ENCODE measurements around the gene SPPL3.
A peak's percentile ranks its signal among the peaks of the same experiment; 100 is the strongest.
"Not testable (repeated sequence)": the region's sequence is repeated elsewhere in the genome, so short reads cannot be mapped to it uniquely, and the experiment has no call there.

The SPPL3 gene

DNA sequence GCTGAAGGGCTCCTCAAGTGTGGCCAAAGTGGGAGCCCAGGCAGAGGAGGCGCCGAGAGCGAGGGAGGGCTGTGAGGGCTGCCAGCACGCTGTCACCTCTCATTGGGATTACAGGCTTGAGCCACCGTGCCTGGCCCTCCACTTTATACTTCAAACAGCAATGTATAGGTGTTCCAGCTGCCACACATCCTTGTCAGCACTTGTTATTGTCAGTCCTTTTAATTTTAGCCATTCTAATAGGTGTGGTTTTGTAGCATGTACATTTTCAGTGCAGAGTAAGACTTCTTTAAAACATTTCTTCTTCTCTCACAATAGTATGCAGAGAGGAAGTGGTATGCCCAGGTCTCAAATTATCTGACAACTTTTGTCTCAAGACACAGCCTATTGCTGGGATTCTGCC is 46.6 kb upstream of the SPPL3 start:
- Histone ChIP-seq H3K36me3 (ENCODE audit: control insufficient read depth in 2 of 2, insufficient read depth in 1 of 2, low read length in 2 of 2) (no peaks in the 10 kb centered on the region), H3K4me1 (ENCODE audit: control insufficient read depth, insufficient read depth, low read length) (no peaks in the 10 kb centered on the region), H3K9me3 (ENCODE audit: control insufficient read depth, insufficient read depth, low read depth, low read length) (no peaks in the 10 kb centered on the region), H3K4me3 (ENCODE audit: low read depth, low read length) (no peak overlapping the region), H3K27ac (ENCODE audit: extremely low read depth, low read depth, low read length) (no peak overlapping the region)
- CTCF ChIA-PET: interaction anchor here (1.3 kb wide), 1 partner anchor 21 kb away, joined by 4 read pairs; no protein-coding TSS in a partner anchor
- POLR2A ChIA-PET: no interaction called here
- no peak for TF ChIP-seq ZNF776 (tag by site-specific recombination; IDR thresholded peaks at IDR 0.05; ENCODE audit: borderline replicate concordance)
- peak; percentile 26; the same call in 1 of the 2 replicates for TF ChIP-seq ZBTB8A (tag by site-specific recombination; IDR thresholded peaks at IDR 0.05)

DNA sequence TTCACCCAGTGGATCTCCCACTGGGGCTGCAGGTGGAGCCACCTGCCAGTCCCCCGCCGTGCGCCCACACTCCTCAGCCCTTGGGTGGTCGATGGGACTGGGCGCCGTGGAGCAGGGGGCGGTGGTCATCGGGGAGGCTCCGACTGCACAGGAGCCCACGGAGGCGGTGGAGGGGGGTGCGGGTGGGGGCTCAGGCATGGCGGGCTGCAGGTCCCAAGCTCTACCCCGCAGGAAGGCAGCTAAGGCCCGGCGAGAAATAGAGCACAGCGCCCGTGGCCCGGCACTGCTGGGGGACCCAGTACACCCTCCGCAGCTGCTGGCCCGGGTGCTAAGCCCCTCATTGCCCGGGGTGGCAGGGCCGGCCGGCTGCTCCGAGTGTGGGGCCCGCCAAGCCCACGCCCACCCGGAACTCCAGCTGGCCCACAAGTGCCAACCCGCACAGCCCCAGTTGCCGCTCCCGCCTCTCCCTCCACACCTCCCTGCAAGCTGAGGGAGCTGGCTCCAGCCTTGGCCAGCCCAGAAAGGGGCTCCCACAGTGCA is 46.2 kb upstream of the SPPL3 start:
- H3K4me1 ChIP-seq (ENCODE audit: control insufficient read depth, insufficient read depth, low read length); POLR2A ChIA-PET; H3K4me3 ChIP-seq (ENCODE audit: low read depth, low read length); H3K9me3 ChIP-seq (ENCODE audit: control insufficient read depth, insufficient read depth, low read depth, low read length); H3K36me3 ChIP-seq (ENCODE audit: control insufficient read depth in 2 of 2, insufficient read depth in 1 of 2, low read length in 2 of 2); H3K27ac ChIP-seq (ENCODE audit: extremely low read depth, low read depth, low read length): not testable (repeated sequence)
- CTCF ChIA-PET: interaction anchor here (1.3 kb wide), 1 partner anchor 21 kb away, joined by 4 read pairs; no protein-coding TSS in a partner anchor

DNA sequence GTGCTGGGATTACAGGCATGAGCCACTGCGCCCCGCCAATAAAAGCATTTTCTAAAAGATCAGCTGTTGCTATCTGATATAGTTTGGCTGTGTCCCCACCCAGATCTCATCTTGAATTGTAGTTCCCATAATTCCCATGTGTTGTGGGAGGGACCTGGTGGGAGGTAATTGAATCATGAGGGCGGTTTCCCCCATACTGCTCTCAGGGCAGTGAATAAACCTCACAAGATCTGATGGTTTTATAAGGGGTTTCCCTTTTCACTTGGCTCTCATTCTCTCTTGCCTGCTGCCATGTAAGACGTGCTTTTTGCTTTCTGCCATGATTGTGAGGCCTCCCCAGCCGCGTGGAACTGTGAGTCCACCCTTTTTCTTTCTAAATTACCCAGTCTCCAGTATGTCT is 41.4 kb upstream of the SPPL3 start:
- CTCF ChIA-PET: interaction anchor here (0.6 to 0.9 kb wide), 3 partner anchors 16 to 92 kb away, joined by 3 to 4 read pairs (median 3); no protein-coding TSS in a partner anchor
- H3K9me3 ChIP-seq (ENCODE audit: control insufficient read depth, insufficient read depth, low read depth, low read length); H3K27ac ChIP-seq (ENCODE audit: extremely low read depth, low read depth, low read length); H3K4me1 ChIP-seq (ENCODE audit: control insufficient read depth, insufficient read depth, low read length); H3K36me3 ChIP-seq (ENCODE audit: control insufficient read depth in 2 of 2, insufficient read depth in 1 of 2, low read length in 2 of 2); POLR2A ChIA-PET; H3K4me3 ChIP-seq (ENCODE audit: low read depth, low read length): not testable (repeated sequence)
- TF ChIP-seq EGR2 (tag by site-specific recombination; IDR thresholded peaks at IDR 0.05; ENCODE audit: low read depth) (peak; percentile 71), KLF1 (tag by site-specific recombination; IDR thresholded peaks at IDR 0.05) (peak; percentile 10; the same call in 1 of the 2 replicates), ZFHX2 (tag by site-specific recombination; conservative IDR thresholded peaks at IDR 0.05) (peak; percentile 83)

DNA sequence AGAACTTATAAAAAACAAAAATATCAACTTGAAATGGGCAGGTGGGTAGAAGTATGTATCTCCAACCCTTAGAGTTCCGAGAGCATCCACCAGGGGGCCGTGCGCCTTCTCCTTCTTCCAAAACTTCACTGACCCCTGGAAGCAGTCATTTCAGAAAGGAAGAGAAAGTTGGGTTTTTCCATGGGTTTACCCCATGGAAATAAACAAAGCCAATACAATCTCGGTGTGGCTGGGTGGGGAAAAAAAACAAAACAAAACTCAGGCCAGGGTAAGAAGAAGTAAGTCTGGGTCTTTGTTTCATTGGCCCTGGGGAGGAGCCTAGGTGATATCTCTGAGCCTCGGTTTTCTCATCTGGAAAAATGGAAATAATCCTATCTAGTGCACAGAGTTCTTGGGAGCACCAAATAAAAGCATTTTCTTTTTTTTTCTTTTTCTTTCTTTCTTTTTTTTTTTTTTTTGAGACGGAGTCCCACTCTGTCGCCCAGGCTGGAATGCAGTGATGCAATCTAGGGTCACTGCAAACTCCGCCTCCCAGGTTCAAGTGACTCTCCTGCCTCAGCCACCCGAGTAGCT is 40.6 kb upstream of the SPPL3 start:
- Histone ChIP-seq H3K4me1 (ENCODE audit: control insufficient read depth, insufficient read depth, low read length) (no peaks in the 10 kb centered on the region), H3K4me3 (ENCODE audit: low read depth, low read length) (no peak overlapping the region), H3K27ac (ENCODE audit: extremely low read depth, low read depth, low read length) (no peak overlapping the region), H3K9me3 (ENCODE audit: control insufficient read depth, insufficient read depth, low read depth, low read length) (no peaks in the 10 kb centered on the region), H3K36me3 (ENCODE audit: control insufficient read depth in 2 of 2, insufficient read depth in 1 of 2, low read length in 2 of 2) (no peaks in the 10 kb centered on the region)
- ChIA-PET CTCF (interaction anchor here (0.6 to 1.9 kb wide), 7 partner anchors 15 to 107 kb away, joined by 3 to 14 read pairs (median 3); no protein-coding TSS in a partner anchor), POLR2A (interaction anchor here (1.5 kb wide), 1 partner anchor 27 kb away, joined by 4 read pairs; no protein-coding TSS in a partner anchor)
- TF ChIP-seq ZFP41 (tag by site-specific recombination; IDR thresholded peaks at IDR 0.05; ENCODE audit: borderline replicate concordance) (no peak), ZNF600 (tag by site-specific recombination; IDR thresholded peaks at IDR 0.05) (no peak), ZNF658 (tag by site-specific recombination; IDR thresholded peaks at IDR 0.05) (no peak), ZNF10 (tag by site-specific recombination; IDR thresholded peaks at IDR 0.05) (no peak), PRDM1 (tag by site-specific recombination; IDR thresholded peaks at IDR 0.05) (peak; percentile 81), YY1 (tag by site-specific recombination; IDR thresholded peaks at IDR 0.05) (no peak), ZNF341 (tag by site-specific recombination; IDR thresholded peaks at IDR 0.05; ENCODE audit: low read depth) (no peak), ZNF211 (tag by site-specific recombination; IDR thresholded peaks at IDR 0.05; ENCODE audit: low read depth) (no peak), KLF8 (tag by site-specific recombination; IDR thresholded peaks at IDR 0.05) (no peak), SALL2 (tag by site-specific recombination; IDR thresholded peaks at IDR 0.05; ENCODE audit: borderline replicate concordance) (no peak), IKZF3 (tag by site-specific recombination; IDR thresholded peaks at IDR 0.05) (peak; percentile 55; the same call in 1 of the 2 replicates), ZNF530 (tag by site-specific recombination; IDR thresholded peaks at IDR 0.05; ENCODE audit: low read depth) (no peak), ZNF423 (tag by site-specific recombination; IDR thresholded peaks at IDR 0.05) (no peak), ZNF514 (tag by site-specific recombination; IDR thresholded peaks at IDR 0.05) (no peak), ZNF549 (tag by site-specific recombination; IDR thresholded peaks at IDR 0.05) (no peak), ZNF354C (tag by site-specific recombination; IDR thresholded peaks at IDR 0.05; ENCODE audit: borderline replicate concordance, low read depth) (no peak)
- TF ChIP-seq, protein P1, sequence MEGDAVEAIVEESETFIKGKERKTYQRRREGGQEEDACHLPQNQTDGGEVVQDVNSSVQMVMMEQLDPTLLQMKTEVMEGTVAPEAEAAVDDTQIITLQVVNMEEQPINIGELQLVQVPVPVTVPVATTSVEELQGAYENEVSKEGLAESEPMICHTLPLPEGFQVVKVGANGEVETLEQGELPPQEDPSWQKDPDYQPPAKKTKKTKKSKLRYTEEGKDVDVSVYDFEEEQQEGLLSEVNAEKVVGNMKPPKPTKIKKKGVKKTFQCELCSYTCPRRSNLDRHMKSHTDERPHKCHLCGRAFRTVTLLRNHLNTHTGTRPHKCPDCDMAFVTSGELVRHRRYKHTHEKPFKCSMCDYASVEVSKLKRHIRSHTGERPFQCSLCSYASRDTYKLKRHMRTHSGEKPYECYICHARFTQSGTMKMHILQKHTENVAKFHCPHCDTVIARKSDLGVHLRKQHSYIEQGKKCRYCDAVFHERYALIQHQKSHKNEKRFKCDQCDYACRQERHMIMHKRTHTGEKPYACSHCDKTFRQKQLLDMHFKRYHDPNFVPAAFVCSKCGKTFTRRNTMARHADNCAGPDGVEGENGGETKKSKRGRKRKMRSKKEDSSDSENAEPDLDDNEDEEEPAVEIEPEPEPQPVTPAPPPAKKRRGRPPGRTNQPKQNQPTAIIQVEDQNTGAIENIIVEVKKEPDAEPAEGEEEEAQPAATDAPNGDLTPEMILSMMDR (tag by site-specific recombination; IDR thresholded peaks at IDR 0.05): 0 out of 2 replicates have a peak, but pooled peaks have one; percentile 48

Measured in HEK293 (cell line).